ENCODE data around the gene OPALIN.

- TF ChIP-seq POLR2A (IDR thresholded peaks at IDR 0.05; ENCODE audit: low read depth, low read length) (no peak), POLR2AphosphoS5 (IDR thresholded peaks at IDR 0.05; ENCODE audit: low read depth, low read length) (no peak)
Observed at GRCh38 chr10:96378741-96379140, 19.9 kb upstream of the OPALIN start.

All from GM12892 (cell line).